Activated naive CD4-positive, alpha-beta T cell treated with anti-CD3 and anti-CD28 coated beads for 36 hours (primary cell): ENCODE data around the gene ITGA1. TPM values are rescaled to one million over a fixed set of nuclear protein-coding genes. Genes with fewer than 3 reads are reported as not detected.
"Not testable (repeated sequence)": the region's sequence is repeated elsewhere in the genome, so short reads cannot be mapped to it uniquely, and the experiment has no call there.

Source experiments
- CTCF ChIA-PET: fragments of 350-600 bp; sonication (Branson Sonifier 250); formaldehyde crosslinking; loops from one replicate; lab custom pipeline; 2021; ENCODE audit warnings: antibody characterized with exemption; lab: Charles Lee
- DNase-seq: peaks from one replicate; pipeline ENCODE4 v3.0.0-alpha.2; 2020
- H3K27ac Mint-ChIP-seq: one replicate; pipeline ENCODE4 v1.8.0; 2021; ENCODE audit warnings: mild to moderate bottlenecking, mixed read lengths
- H3K27me3 Mint-ChIP-seq: one replicate; pipeline ENCODE4 v1.8.0; 2021; ENCODE audit warnings: low read depth, mixed read lengths
- H3K36me3 Mint-ChIP-seq: one replicate; pipeline ENCODE4 v1.8.0; 2021; ENCODE audit warnings: low read depth, mixed read lengths
- H3K4me1 Mint-ChIP-seq: one replicate; pipeline ENCODE4 v1.8.0; 2021; ENCODE audit warnings: low read depth, mixed read lengths
- H3K4me3 Mint-ChIP-seq: one replicate; pipeline ENCODE4 v1.8.0; 2021; ENCODE audit warnings: mild to moderate bottlenecking, moderate library complexity, mixed read lengths
- H3K9me3 Mint-ChIP-seq: one replicate; pipeline ENCODE4 v1.8.0; 2021; ENCODE audit warnings: mixed read lengths
- intact Hi-C: fragments of 100-400 bp; cut with micrococcal nuclease; formaldehyde crosslinking; loops from one replicate; pipeline ENCODE4 v1.15.1; 2023
- total RNA-seq, 2 experiments: library from RNA; stranded (reverse); gene quantifications; one replicate each; pipeline ENCODE4 v1.2.3, GENCODE V29; 2021

ITGA1 gene
- total RNA-seq, 2 experiments from 2014 or later, result 0.69 to 1.2 TPM

- no peaks in the 10 kb centered on the region for H3K4me1 Mint-ChIP-seq
- no peak overlapping the region for H3K27ac Mint-ChIP-seq
- no peaks in the 10 kb centered on the region for H3K36me3 Mint-ChIP-seq
- intact Hi-C loops, result no loop called here
- no peaks in the 10 kb centered on the region for H3K9me3 Mint-ChIP-seq
- CTCF ChIA-PET, result no interaction called here
- no peak overlapping the region for H3K4me3 Mint-ChIP-seq
- DNase-seq, result no peak
- no peaks in the 10 kb centered on the region for H3K27me3 Mint-ChIP-seq
These were observed 30.6 kb downstream of the ITGA1 start for GRCh38 chr5:52818360-52818759.

GRCh38 chr5:52818807-52819206 is 31.1 kb downstream of the ITGA1 start:
- H3K4me1 Mint-ChIP-seq, H3K4me3 Mint-ChIP-seq, H3K27me3 Mint-ChIP-seq, H3K9me3 Mint-ChIP-seq, H3K27ac Mint-ChIP-seq, CTCF ChIA-PET, intact Hi-C loops, DNase-seq, H3K36me3 Mint-ChIP-seq: not testable (repeated sequence)

GRCh38 chr5:52821901-52822300 is 34.2 kb downstream of the ITGA1 start:
- intact Hi-C loops, result no loop called here
- H3K4me1 Mint-ChIP-seq, result peaks cover 8% of the 10 kb centered on the region
- no peaks in the 10 kb centered on the region for H3K9me3 Mint-ChIP-seq
- no peak overlapping the region for H3K27ac Mint-ChIP-seq
- no peak overlapping the region for H3K4me3 Mint-ChIP-seq
- no peak for DNase-seq
- CTCF ChIA-PET, result no interaction called here
- no peaks in the 10 kb centered on the region for H3K36me3 Mint-ChIP-seq
- H3K27me3 Mint-ChIP-seq, result no peaks in the 10 kb centered on the region

GRCh38 chr5:52822437-52822836 is 34.7 kb downstream of the ITGA1 start:
- CTCF ChIA-PET, result interaction anchor here (1.0 kb wide), 1 partner anchor 21 kb away, joined by 3 read pairs; no protein-coding TSS in a partner anchor
- intact Hi-C loops, result no loop called here
- Mint-ChIP-seq H3K36me3 (no peaks in the 10 kb centered on the region), H3K4me3 (no peak overlapping the region), H3K27ac (no peak overlapping the region), H3K27me3 (no peaks in the 10 kb centered on the region), H3K4me1 (peaks cover 8% of the 10 kb centered on the region), H3K9me3 (peaks cover under 1% of the 10 kb centered on the region)
- no peak for DNase-seq

- Mint-ChIP-seq H3K4me1 (peaks cover 8% of the 10 kb centered on the region), H3K4me3 (no peak overlapping the region), H3K27me3 (no peaks in the 10 kb centered on the region), H3K36me3 (peaks cover 1% of the 10 kb centered on the region), H3K9me3 (peaks cover 1% of the 10 kb centered on the region), H3K27ac (no peak overlapping the region)
- intact Hi-C loops, result no loop called here
- no peak for DNase-seq
- CTCF ChIA-PET, result interaction anchor here (0.6 to 2.5 kb wide), 2 partner anchors 8 to 91 kb away, joined by 3 to 11 read pairs; no protein-coding TSS in a partner anchor
These were observed 37.1 kb downstream of the ITGA1 start for GRCh38 chr5:52824827-52825226.

- no peak overlapping the region for H3K27ac Mint-ChIP-seq
These were observed 38.1 kb downstream of the ITGA1 start for GRCh38 chr5:52825826-52826225.

GRCh38 chr5:52827815-52828214 is 40.1 kb downstream of the ITGA1 start:
- Mint-ChIP-seq H3K4me3 (no peak overlapping the region), H3K27ac (no peak overlapping the region), H3K27me3 (no peaks in the 10 kb centered on the region), H3K9me3 (peaks cover 1% of the 10 kb centered on the region), H3K4me1 (peaks cover 8% of the 10 kb centered on the region), H3K36me3 (peaks cover 1% of the 10 kb centered on the region)
- no peak for DNase-seq
- intact Hi-C loops, result no loop called here
- CTCF ChIA-PET, result no interaction called here

More at GRCh38 chr5:52825826-52826225, 38.1 kb downstream of the ITGA1 start:
- CTCF ChIA-PET, result interaction anchor here (0.6 to 2.5 kb wide), 4 partner anchors 8 to 515 kb away, joined by 3 to 11 read pairs (median 4); no protein-coding TSS in a partner anchor
- Mint-ChIP-seq H3K9me3 (peaks cover 1% of the 10 kb centered on the region), H3K36me3 (peaks cover 1% of the 10 kb centered on the region), H3K27me3 (no peaks in the 10 kb centered on the region), H3K4me1 (peaks cover 8% of the 10 kb centered on the region), H3K4me3 (no peak overlapping the region)
- intact Hi-C loops, result no loop called here
- peak; percentile 7 for DNase-seq

- DNase-seq, result no peak
- no peak overlapping the region for H3K4me3 Mint-ChIP-seq
- no peaks in the 10 kb centered on the region for H3K27me3 Mint-ChIP-seq
- no peak overlapping the region for H3K27ac Mint-ChIP-seq
- intact Hi-C loops, result no loop called here
- H3K36me3 Mint-ChIP-seq, result peaks cover 1% of the 10 kb centered on the region
- H3K9me3 Mint-ChIP-seq, result peaks cover 1% of the 10 kb centered on the region
- CTCF ChIA-PET, result interaction anchor here (0.7 kb wide), 1 partner anchor 84 kb away, joined by 3 read pairs; no protein-coding TSS in a partner anchor
- peaks cover 8% of the 10 kb centered on the region for H3K4me1 Mint-ChIP-seq
These were observed 41.9 kb downstream of the ITGA1 start for GRCh38 chr5:52829664-52830063.

- peaks cover 1% of the 10 kb centered on the region for H3K36me3 Mint-ChIP-seq
- no peaks in the 10 kb centered on the region for H3K27me3 Mint-ChIP-seq
- H3K4me3 Mint-ChIP-seq, result no peak overlapping the region
- CTCF ChIA-PET, result no interaction called here
- intact Hi-C loops, result no loop called here
- peaks cover 5% of the 10 kb centered on the region for H3K4me1 Mint-ChIP-seq
- peaks cover 1% of the 10 kb centered on the region for H3K9me3 Mint-ChIP-seq
- DNase-seq, result no peak
- no peak overlapping the region for H3K27ac Mint-ChIP-seq
These were observed 42.9 kb downstream of the ITGA1 start for GRCh38 chr5:52830650-52831049.

- Mint-ChIP-seq H3K27me3 (no peaks in the 10 kb centered on the region), H3K36me3 (peaks cover 1% of the 10 kb centered on the region), H3K9me3 (peaks cover 1% of the 10 kb centered on the region), H3K4me1 (no peaks in the 10 kb centered on the region), H3K27ac (no peak overlapping the region), H3K4me3 (no peak overlapping the region)
- DNase-seq, result no peak
- CTCF ChIA-PET, result no interaction called here
- intact Hi-C loops, result no loop called here
These were observed 44.2 kb downstream of the ITGA1 start for GRCh38 chr5:52831786-52832511.

GRCh38 chr5:52834320-52834719 is 46.6 kb downstream of the ITGA1 start:
- Mint-ChIP-seq H3K9me3 (no peaks in the 10 kb centered on the region), H3K27ac (no peak overlapping the region), H3K27me3 (no peaks in the 10 kb centered on the region), H3K4me1 (no peaks in the 10 kb centered on the region), H3K36me3 (no peaks in the 10 kb centered on the region), H3K4me3 (no peak overlapping the region)
- CTCF ChIA-PET, result interaction anchor here (0.5 kb wide), 1 partner anchor 8 kb away, joined by 3 read pairs; no protein-coding TSS in a partner anchor
- DNase-seq, result no peak
- intact Hi-C loops, result no loop called here

- Mint-ChIP-seq H3K9me3 (no peaks in the 10 kb centered on the region), H3K27me3 (no peaks in the 10 kb centered on the region), H3K4me1 (no peaks in the 10 kb centered on the region), H3K27ac (no peak overlapping the region), H3K4me3 (no peak overlapping the region), H3K36me3 (no peaks in the 10 kb centered on the region)
- no peak for DNase-seq
- CTCF ChIA-PET, result no interaction called here
- intact Hi-C loops, result no loop called here
These were observed 49.4 kb downstream of the ITGA1 start for GRCh38 chr5:52837068-52837467.

GRCh38 chr5:52837591-52838001 is 49.9 kb downstream of the ITGA1 start:
- Mint-ChIP-seq H3K36me3 (no peaks in the 10 kb centered on the region), H3K27ac (no peak overlapping the region), H3K4me1 (no peaks in the 10 kb centered on the region), H3K9me3 (no peaks in the 10 kb centered on the region), H3K27me3 (no peaks in the 10 kb centered on the region), H3K4me3 (no peak overlapping the region)
- CTCF ChIA-PET, result interaction anchor here (1.0 kb wide), 1 partner anchor 61 kb away, joined by 3 read pairs; no protein-coding TSS in a partner anchor
- DNase-seq, result no peak
- intact Hi-C loops, result no loop called here
